ENCODE measurements around the gene GPR17. TPM values are rescaled to one million over a fixed set of nuclear protein-coding genes. Genes with fewer than 3 reads are reported as not detected.
A peak's percentile ranks its signal among the peaks of the same experiment; 100 is the strongest.

The GPR17 gene
- total RNA-seq, 1 experiment from 2014 or later: not detected

DNA sequence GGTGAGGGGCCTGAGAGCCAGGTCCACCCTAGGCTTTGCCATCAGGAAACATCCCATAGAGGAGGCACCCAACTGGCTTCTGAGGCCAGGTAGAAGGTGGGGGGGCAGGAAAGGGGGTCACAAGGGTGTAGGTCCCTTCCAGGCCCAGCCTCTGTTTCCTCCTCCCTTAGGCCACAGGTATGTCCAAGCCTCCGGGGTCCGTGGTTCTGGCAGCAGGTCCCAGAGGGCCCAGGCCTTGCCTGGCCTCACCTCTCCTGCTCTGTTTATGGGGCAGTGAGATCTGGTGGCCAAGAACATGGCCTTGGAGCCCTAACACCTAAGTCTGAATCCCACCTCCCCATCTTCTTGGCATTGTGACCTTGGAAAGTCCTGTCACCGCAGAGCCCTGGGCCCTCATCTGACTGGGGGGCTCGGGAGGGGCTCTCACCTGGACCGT lies 21.6 kb upstream of the GPR17 start:
- Histone ChIP-seq H3K4me3 (ENCODE audit: low read depth in 2 of 2, low read length in 2 of 2) (no peak overlapping the region), H3K4me1 (ENCODE audit: control insufficient read depth, insufficient read depth, low read length) (no peaks in the 10 kb centered on the region), H3K27me3 (ENCODE audit: control insufficient read depth, insufficient read depth, low read length) (no peaks in the 10 kb centered on the region), H3K36me3 (ENCODE audit: control insufficient read depth, insufficient read depth, low read length) (no peaks in the 10 kb centered on the region), H3K9me3 (ENCODE audit: control insufficient read depth, insufficient read depth, low read depth, low read length) (no peaks in the 10 kb centered on the region), H3K27ac (ENCODE audit: low read length) (no peak overlapping the region)
- DNase-seq (ENCODE audit: low read depth, low spot score) (no peak), ATAC-seq (no peak)
- TF ChIP-seq SIN3A (IDR thresholded peaks at IDR 0.05; ENCODE audit: borderline replicate concordance, insufficient read depth, low read depth, low read length) (no peak), POLR2AphosphoS5 (IDR thresholded peaks at IDR 0.05; ENCODE audit: low read depth, low read length) (no peak), TCF7L2 (IDR thresholded peaks at IDR 0.05; ENCODE audit: low read depth, low read length) (no peak)
- TF ChIP-seq, protein P1, sequence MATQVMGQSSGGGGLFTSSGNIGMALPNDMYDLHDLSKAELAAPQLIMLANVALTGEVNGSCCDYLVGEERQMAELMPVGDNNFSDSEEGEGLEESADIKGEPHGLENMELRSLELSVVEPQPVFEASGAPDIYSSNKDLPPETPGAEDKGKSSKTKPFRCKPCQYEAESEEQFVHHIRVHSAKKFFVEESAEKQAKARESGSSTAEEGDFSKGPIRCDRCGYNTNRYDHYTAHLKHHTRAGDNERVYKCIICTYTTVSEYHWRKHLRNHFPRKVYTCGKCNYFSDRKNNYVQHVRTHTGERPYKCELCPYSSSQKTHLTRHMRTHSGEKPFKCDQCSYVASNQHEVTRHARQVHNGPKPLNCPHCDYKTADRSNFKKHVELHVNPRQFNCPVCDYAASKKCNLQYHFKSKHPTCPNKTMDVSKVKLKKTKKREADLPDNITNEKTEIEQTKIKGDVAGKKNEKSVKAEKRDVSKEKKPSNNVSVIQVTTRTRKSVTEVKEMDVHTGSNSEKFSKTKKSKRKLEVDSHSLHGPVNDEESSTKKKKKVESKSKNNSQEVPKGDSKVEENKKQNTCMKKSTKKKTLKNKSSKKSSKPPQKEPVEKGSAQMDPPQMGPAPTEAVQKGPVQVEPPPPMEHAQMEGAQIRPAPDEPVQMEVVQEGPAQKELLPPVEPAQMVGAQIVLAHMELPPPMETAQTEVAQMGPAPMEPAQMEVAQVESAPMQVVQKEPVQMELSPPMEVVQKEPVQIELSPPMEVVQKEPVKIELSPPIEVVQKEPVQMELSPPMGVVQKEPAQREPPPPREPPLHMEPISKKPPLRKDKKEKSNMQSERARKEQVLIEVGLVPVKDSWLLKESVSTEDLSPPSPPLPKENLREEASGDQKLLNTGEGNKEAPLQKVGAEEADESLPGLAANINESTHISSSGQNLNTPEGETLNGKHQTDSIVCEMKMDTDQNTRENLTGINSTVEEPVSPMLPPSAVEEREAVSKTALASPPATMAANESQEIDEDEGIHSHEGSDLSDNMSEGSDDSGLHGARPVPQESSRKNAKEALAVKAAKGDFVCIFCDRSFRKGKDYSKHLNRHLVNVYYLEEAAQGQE (IDR thresholded peaks at IDR 0.05; ENCODE audit: insufficient read depth in 1 of 2, low read depth in 2 of 2, low read length in 1 of 2): no peak
- TF ChIP-seq, protein P2, sequence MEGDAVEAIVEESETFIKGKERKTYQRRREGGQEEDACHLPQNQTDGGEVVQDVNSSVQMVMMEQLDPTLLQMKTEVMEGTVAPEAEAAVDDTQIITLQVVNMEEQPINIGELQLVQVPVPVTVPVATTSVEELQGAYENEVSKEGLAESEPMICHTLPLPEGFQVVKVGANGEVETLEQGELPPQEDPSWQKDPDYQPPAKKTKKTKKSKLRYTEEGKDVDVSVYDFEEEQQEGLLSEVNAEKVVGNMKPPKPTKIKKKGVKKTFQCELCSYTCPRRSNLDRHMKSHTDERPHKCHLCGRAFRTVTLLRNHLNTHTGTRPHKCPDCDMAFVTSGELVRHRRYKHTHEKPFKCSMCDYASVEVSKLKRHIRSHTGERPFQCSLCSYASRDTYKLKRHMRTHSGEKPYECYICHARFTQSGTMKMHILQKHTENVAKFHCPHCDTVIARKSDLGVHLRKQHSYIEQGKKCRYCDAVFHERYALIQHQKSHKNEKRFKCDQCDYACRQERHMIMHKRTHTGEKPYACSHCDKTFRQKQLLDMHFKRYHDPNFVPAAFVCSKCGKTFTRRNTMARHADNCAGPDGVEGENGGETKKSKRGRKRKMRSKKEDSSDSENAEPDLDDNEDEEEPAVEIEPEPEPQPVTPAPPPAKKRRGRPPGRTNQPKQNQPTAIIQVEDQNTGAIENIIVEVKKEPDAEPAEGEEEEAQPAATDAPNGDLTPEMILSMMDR (IDR thresholded peaks at IDR 0.05): no peak
- intact Hi-C loops (cut with micrococcal nuclease; ENCODE audit: unreplicated experiment) (no loop called here), in situ Hi-C loops (cut with HindIII; ENCODE audit: low pct_unique_long_range_greater_than_20kb, low sequenced_read_pairs) (no loop called here)
- BruUV-seq (replicated peaks): no TSS peak
- ChIA-PET POLR2A (no interaction called here), CTCF (interaction anchor here (0.7 kb wide), 1 partner anchor 110 kb away, joined by 11 read pairs; no protein-coding TSS in a partner anchor)

DNA sequence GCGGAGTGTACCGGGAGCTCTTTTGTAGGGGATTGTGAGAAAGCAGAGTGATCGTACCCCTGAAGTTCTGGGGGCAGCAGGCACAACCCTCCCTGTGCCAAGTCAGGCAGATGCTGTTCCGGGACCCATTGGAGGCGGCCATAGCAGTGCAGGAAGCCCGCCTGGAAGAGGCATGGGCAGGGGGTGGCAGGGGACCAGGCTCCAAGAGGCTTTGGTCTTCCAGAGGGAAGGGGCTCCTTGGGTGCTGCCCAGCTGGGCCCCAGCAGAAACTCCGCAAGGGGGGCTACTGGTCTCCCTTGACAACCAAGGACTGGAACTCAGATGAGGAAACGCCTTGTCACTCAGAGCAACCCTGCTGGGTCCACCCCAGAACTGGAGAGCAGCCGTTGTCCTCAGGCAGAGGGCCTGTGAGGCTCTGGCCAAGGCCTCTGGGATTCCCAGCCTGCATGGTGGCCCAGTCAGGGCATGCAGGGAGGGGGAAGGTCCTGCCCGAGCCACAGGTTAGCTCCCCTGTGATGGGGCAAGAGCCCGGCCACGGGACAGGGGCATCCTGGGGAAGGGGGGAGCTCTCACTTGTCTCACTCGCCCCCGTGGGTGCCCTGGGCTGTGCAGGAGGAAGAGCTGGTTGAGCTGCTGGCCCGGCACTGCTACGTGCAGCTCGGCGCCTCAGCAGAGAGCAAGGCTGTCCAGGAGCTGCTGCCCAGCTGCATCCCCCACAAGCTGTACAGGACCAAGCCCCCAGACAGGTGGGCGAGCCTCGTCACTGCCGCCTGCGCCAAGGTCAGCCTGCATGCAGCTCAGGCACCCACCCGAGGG lies 21.0 kb upstream of the GPR17 start:
- Histone ChIP-seq H3K36me3 (ENCODE audit: control insufficient read depth, insufficient read depth, low read length) (no peaks in the 10 kb centered on the region), H3K9me3 (ENCODE audit: control insufficient read depth, insufficient read depth, low read depth, low read length) (no peaks in the 10 kb centered on the region), H3K27me3 (ENCODE audit: control insufficient read depth, insufficient read depth, low read length) (no peaks in the 10 kb centered on the region), H3K4me1 (ENCODE audit: control insufficient read depth, insufficient read depth, low read length) (no peaks in the 10 kb centered on the region), H3K4me3 (ENCODE audit: low read depth in 2 of 2, low read length in 2 of 2) (no peak overlapping the region), H3K27ac (ENCODE audit: low read length) (no peak overlapping the region)
- ATAC-seq: peak; percentile 16; the same call in 1 of the 2 replicates
- TF ChIP-seq TCF7L2 (IDR thresholded peaks at IDR 0.05; ENCODE audit: low read depth, low read length) (no peak), POLR2AphosphoS5 (IDR thresholded peaks at IDR 0.05; ENCODE audit: low read depth, low read length) (no peak), SIN3A (IDR thresholded peaks at IDR 0.05; ENCODE audit: borderline replicate concordance, insufficient read depth, low read depth, low read length) (no peak)
- TF ChIP-seq, protein P1 (IDR thresholded peaks at IDR 0.05; ENCODE audit: insufficient read depth in 1 of 2, low read depth in 2 of 2, low read length in 1 of 2): no peak
- TF ChIP-seq, protein P2 (IDR thresholded peaks at IDR 0.05): no peak
- CTCF ChIA-PET: interaction anchor here (1.0 kb wide), 1 partner anchor 34 kb away, joined by 3 read pairs; no protein-coding TSS in a partner anchor
- POLR2A ChIA-PET: no interaction called here
- intact Hi-C loops (cut with micrococcal nuclease; ENCODE audit: unreplicated experiment) (no loop called here), in situ Hi-C loops (cut with HindIII; ENCODE audit: low pct_unique_long_range_greater_than_20kb, low sequenced_read_pairs) (no loop called here)
- no peak for DNase-seq (ENCODE audit: low read depth, low spot score)
- no TSS peak for BruUV-seq (replicated peaks)
